GM18508 (cell line): ENCODE data around the gene INTS14.

Experiments
- ATAC-seq: cut with Tn5 transposase; IDR thresholded peaks from one replicate; pipeline ENCODE4 v1.9.1; 2021; ENCODE audit warnings: moderate number of reproducible peaks; ENCODE audit not compliant: insufficient read depth, unreplicated experiment

Gene INTS14

DNA sequence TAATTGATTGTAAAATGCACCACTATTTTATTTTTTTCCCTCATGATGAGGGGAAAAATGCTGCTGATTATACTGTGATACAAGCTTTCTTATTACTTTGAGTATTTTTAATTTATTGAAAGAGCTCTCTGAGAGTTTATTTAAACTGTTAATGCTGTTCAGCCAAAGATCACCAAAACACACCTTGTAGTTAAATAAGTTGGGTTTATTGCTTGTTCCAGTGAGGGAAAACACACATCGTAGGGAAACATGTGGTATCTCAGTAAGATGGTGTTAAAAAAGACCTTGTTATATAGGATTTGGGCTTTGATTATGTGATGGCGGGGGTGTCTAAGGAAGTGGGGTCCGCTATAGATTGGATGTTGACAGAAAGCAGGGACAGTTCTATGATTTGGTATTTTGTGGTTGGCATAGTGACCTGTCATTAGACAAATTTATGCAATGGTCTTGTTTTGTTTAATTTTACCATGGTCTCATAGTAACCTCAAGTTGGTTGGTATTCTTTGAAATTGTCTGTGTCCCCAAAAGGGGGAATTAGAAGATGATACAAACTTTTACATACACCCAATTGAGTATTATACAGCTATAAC is 69.6 kb downstream of the INTS14 start:
- ATAC-seq, result no peak

- no peak for ATAC-seq
Observed at GRCh38 chr15:65540314-65540713, 70.6 kb downstream of the INTS14 start.

GRCh38 chr15:65535192-65535591 is 75.7 kb downstream of the INTS14 start:
- ATAC-seq, result no peak

- no peak for ATAC-seq
Observed at GRCh38 chr15:65533057-65533756, 77.7 kb downstream of the INTS14 start.

- ATAC-seq, result no peak
Observed at GRCh38 chr15:65532738-65533051, 78.2 kb downstream of the INTS14 start.

GRCh38 chr15:65530318-65531111 is 80.4 kb downstream of the INTS14 start, which contains the start of gene HACD3:
Gene HACD3 (plus strand): TSS chr15:65530463. CDS start chr15:65530632, 169 bp downstream.
- ATAC-seq, result no peak

DNA sequence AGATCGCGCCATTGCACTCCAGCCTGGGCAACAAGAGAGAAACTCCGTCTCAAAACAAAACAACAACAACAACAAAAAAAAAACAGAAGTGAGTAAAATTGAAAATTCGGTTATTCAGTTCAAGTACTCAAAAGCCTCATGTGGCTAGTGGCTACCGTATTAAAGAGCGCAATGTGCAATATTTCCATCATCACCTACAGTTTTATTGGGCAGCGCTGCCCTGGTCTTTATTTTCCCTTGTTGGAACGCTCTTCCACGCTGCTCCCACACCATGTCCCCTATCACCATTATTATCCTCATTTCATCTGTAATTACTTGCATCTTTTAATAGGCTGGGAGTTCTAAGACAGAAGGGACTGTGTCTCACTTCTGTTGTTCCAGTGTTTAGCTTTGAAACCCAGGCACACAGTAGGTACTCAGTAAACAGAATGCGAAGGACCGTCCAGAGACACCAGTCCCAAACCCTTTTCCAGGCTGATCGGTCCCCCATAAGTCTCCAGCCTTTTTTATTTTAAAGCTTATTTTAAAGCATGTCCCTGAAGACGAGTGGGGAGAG is 81.1 kb downstream of the INTS14 start:
- ATAC-seq, result no peak
